Glutamatergic neuron (in vitro differentiated cells): ENCODE results near the gene ITGBL1. TPM values are rescaled to one million over a fixed set of nuclear protein-coding genes. Genes with fewer than 3 reads are reported as not detected.

Experiments
- DNase-seq: peaks from one replicate; pipeline ENCODE4 v3.0.0; 2022
- H3K27ac Mint-ChIP-seq: one replicate; pipeline ENCODE4 v1.8.0; 2020; ENCODE audit warnings: mild to moderate bottlenecking, mixed read lengths, inconsistent platforms; ENCODE audit not compliant: unreplicated experiment
- H3K27me3 Mint-ChIP-seq: one replicate; pipeline ENCODE4 v1.8.0; 2020; ENCODE audit warnings: mild to moderate bottlenecking, moderate library complexity, mixed read lengths, inconsistent platforms; ENCODE audit not compliant: unreplicated experiment
- H3K36me3 Mint-ChIP-seq: one replicate; pipeline ENCODE4 v1.8.0; 2020; ENCODE audit warnings: mild to moderate bottlenecking, mixed read lengths, inconsistent platforms; ENCODE audit not compliant: unreplicated experiment
- H3K4me1 Mint-ChIP-seq: one replicate; pipeline ENCODE4 v1.8.0; 2020; ENCODE audit warnings: mild to moderate bottlenecking, low read depth, mixed read lengths, inconsistent platforms; ENCODE audit not compliant: unreplicated experiment
- H3K4me3 Mint-ChIP-seq: one replicate; pipeline ENCODE4 v1.8.0; 2020; ENCODE audit warnings: mild to moderate bottlenecking, mixed read lengths, inconsistent platforms; ENCODE audit not compliant: unreplicated experiment
- H3K9me3 Mint-ChIP-seq: one replicate; pipeline ENCODE4 v1.8.0; 2020; ENCODE audit warnings: mild to moderate bottlenecking, moderate library complexity, mixed read lengths, inconsistent platforms; ENCODE audit not compliant: unreplicated experiment
- CTCF ChIP-seq: fragments of 200-600 bp; sonication (generic); IDR thresholded peaks from one replicate; pipeline ENCODE4 v1.5.0; 2021; ENCODE audit not compliant: partially characterized antibody, unreplicated experiment
- total RNA-seq: library from RNA; stranded (reverse); fragmentation: NEBNext Ultra II Directional; extraction: Animal tissue kit (Norgen Biotek cat#: 25700); gene quantifications from one replicate; pipeline ENCODE4 v1.2.1, GENCODE V29; 2021; ENCODE audit not compliant: unreplicated experiment

The ITGBL1 gene
- total RNA-seq, 1 donor from 2014 or later: not detected

- no peak overlapping the region for H3K4me3 Mint-ChIP-seq
- DNase-seq: no peak
- H3K27me3 Mint-ChIP-seq: peaks cover 4% of the 10 kb centered on the region
- TF ChIP-seq CTCF: no peak
- H3K36me3 Mint-ChIP-seq: no peaks in the 10 kb centered on the region
- no peak overlapping the region for H3K27ac Mint-ChIP-seq
- peaks cover 20% of the 10 kb centered on the region for H3K4me1 Mint-ChIP-seq
- H3K9me3 Mint-ChIP-seq: no peaks in the 10 kb centered on the region
Observed at GRCh38 chr13:101747039-101747438, 294.6 kb downstream of the ITGBL1 start.

DNA sequence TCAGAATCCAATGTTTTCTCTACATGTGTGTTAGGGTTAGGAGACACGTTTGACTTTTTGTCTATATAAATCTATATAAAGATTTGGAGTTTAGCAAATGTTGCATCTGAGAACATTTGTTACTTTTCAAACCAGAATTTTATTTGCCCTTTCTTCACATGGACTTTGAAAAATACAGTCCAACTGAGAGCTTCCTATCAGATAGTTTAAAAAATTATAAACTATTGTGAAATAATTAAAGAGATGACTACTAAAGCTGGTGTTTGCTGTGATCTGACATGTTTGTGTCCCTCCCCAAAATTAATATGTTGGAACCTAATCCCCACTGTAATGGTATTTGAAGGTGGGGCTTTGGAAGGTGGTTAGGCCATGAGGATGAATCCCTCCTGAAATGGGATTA is 297.1 kb downstream of the ITGBL1 start:
- H3K4me3 Mint-ChIP-seq: no peak overlapping the region
- H3K27me3 Mint-ChIP-seq: peaks cover 4% of the 10 kb centered on the region
- H3K27ac Mint-ChIP-seq: no peak overlapping the region
- no peaks in the 10 kb centered on the region for H3K36me3 Mint-ChIP-seq
- peaks cover 17% of the 10 kb centered on the region for H3K4me1 Mint-ChIP-seq
- no peak for DNase-seq
- no peaks in the 10 kb centered on the region for H3K9me3 Mint-ChIP-seq
- TF ChIP-seq CTCF: no peak

- H3K27me3 Mint-ChIP-seq: peaks cover 4% of the 10 kb centered on the region
- DNase-seq: no peak
- peaks cover 17% of the 10 kb centered on the region for H3K4me1 Mint-ChIP-seq
- peak overlapping the region; percentile 52 for H3K4me3 Mint-ChIP-seq
- H3K9me3 Mint-ChIP-seq: no peaks in the 10 kb centered on the region
- H3K36me3 Mint-ChIP-seq: no peaks in the 10 kb centered on the region
- no peak for TF ChIP-seq CTCF
- peak overlapping the region; percentile 63 for H3K27ac Mint-ChIP-seq
Observed at GRCh38 chr13:101751488-101751887, 299.0 kb downstream of the ITGBL1 start.

- peaks cover 17% of the 10 kb centered on the region for H3K4me1 Mint-ChIP-seq
- no peak for TF ChIP-seq CTCF
- no peak overlapping the region for H3K4me3 Mint-ChIP-seq
- H3K27ac Mint-ChIP-seq: no peak overlapping the region
- no peaks in the 10 kb centered on the region for H3K36me3 Mint-ChIP-seq
- H3K27me3 Mint-ChIP-seq: peaks cover 4% of the 10 kb centered on the region
- no peak for DNase-seq
- no peaks in the 10 kb centered on the region for H3K9me3 Mint-ChIP-seq
Observed at GRCh38 chr13:101752432-101752831, 300.0 kb downstream of the ITGBL1 start.

DNA sequence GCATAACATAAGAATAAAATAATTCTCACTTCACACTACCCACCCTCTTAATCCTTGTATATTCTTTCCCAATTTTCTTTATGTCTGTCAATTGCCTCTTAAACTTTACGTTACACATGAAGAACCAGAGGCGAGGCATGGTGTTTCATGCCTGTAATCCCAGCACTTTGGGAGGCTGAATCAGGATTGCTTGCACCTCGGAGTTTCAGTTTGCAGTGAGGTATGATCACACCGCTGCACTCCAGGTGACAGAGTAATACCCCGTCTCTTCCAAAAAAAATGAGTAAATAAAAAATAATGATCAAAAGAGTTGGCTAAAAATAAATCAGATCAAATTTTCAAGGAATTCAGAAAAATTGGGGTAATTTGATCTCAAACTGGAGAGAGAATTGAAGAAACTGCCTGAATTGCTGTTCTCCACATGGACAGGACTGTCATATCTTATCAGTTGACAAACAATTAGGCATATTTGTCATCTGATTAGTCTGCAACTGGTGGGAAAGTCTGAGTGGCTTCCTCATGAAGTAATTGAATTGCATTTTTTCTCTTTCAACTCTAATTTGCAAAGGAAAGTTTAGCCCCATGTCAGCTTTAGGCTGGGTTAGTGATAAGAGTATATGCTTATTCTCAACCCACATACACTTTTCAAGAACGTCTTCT is 302.9 kb downstream of the ITGBL1 start:
- peaks cover 4% of the 10 kb centered on the region for H3K27me3 Mint-ChIP-seq
- H3K27ac Mint-ChIP-seq: no peak overlapping the region
- no peak for TF ChIP-seq CTCF
- H3K4me3 Mint-ChIP-seq: no peak overlapping the region
- H3K9me3 Mint-ChIP-seq: no peaks in the 10 kb centered on the region
- peaks cover 15% of the 10 kb centered on the region for H3K4me1 Mint-ChIP-seq
- no peak for DNase-seq
- H3K36me3 Mint-ChIP-seq: no peaks in the 10 kb centered on the region
